Epithelial cell of esophagus (primary cell): ENCODE data around the gene VGLL4.

Experiments used
- DNase-seq: peaks from one replicate; pipeline ENCODE4 v3.0.0; 2010; ENCODE audit warnings: low read depth
- H3K4me3 ChIP-seq: 2 replicates; pipeline ENCODE4 v1.5.1; 2011; ENCODE audit warnings: mild to moderate bottlenecking, low read length, control low read depth
- CTCF ChIP-seq: IDR thresholded peaks from 2 replicates; pipeline ENCODE4 v1.5.1; 2011; ENCODE audit warnings: low read depth, mild to moderate bottlenecking, low read length, control low read depth, inconsistent platforms; ENCODE audit not compliant: insufficient read depth; ENCODE audit errors: missing control alignments

The VGLL4 gene

DNA sequence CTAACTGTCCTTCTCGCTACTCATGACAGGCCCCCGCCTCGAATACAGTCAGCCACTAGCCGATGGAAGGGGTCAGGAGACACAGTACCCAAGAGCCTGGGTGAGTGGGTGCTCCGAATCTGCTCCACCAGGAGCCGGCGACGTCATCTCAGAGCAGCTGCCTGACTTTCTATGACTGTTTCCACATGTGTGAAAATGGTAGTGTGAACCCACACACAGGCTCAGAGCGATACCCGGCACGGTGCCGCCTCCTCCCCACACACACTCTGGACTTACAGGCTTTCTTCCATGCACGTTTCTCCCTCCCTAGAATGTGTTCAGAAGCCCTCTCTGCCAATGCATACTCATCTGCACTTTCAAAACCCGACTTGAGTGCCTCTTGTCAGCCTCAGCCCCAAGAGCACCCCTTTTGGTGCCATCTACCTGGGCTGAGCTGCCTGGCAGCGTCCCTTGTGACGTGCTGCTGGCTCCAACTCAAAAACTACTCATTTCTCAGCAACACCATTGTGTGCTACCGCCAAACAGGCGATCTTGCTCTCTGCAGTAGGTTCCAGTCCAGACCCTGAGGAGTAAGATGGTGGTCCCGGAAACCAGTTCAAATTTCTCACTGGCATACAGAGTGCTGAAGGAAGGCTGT is 29.7 kb downstream of the VGLL4 start:
- TF ChIP-seq CTCF: no peak
- H3K4me3 ChIP-seq: no peak overlapping the region
- no peak for DNase-seq

GRCh38 chr3:11613319-11613718 is 30.4 kb downstream of the VGLL4 start:
- TF ChIP-seq CTCF: no peak
- DNase-seq: no peak
- no peak overlapping the region for H3K4me3 ChIP-seq

GRCh38 chr3:11612515-11613188 is 31.1 kb downstream of the VGLL4 start:
- DNase-seq: no peak

GRCh38 chr3:11611341-11611799 is 32.3 kb downstream of the VGLL4 start:
- H3K4me3 ChIP-seq: no peak overlapping the region
- no peak for TF ChIP-seq CTCF
- no peak for DNase-seq

More at GRCh38 chr3:11612515-11613188, 31.1 kb downstream of the VGLL4 start:
- H3K4me3 ChIP-seq: no peak overlapping the region
- no peak for TF ChIP-seq CTCF

- no peak for DNase-seq
- no peak overlapping the region for H3K4me3 ChIP-seq
- TF ChIP-seq CTCF: no peak
Measured at GRCh38 chr3:11610700-11611275, 32.9 kb downstream of the VGLL4 start.

- no peak overlapping the region for H3K4me3 ChIP-seq
- DNase-seq: no peak
- no peak for TF ChIP-seq CTCF
Measured at GRCh38 chr3:11610044-11610671, 33.6 kb downstream of the VGLL4 start.

- DNase-seq: no peak
- no peak overlapping the region for H3K4me3 ChIP-seq
- TF ChIP-seq CTCF: no peak
Measured at GRCh38 chr3:11609481-11609880, 34.2 kb downstream of the VGLL4 start.
